HL-60 (cell line): ENCODE measurements around the gene POU2AF1.

Source experiments
- DNase-seq, 2 experiments: peaks; one replicate each; pipeline ENCODE4 v3.0.0-alpha.2; 2010 to 2020; ENCODE audit warnings: low read depth in 1 of 2, low spot score in 1 of 2
- H3K27ac ChIP-seq: fragments of 250-450 bp; sonication (Bioruptor Pico); replicated peaks from 2 replicates; pipeline ENCODE4 v1.5.1; 2020; ENCODE audit warnings: mild to moderate bottlenecking, moderate library complexity
- H3K27me3 ChIP-seq: fragments of 250-450 bp; sonication (Bioruptor Pico); 2 replicates; pipeline ENCODE4 v1.5.1; 2021; ENCODE audit warnings: mild to moderate bottlenecking, moderate library complexity; ENCODE audit not compliant: insufficient read depth, poor library complexity, severe bottlenecking
- H3K4me3 ChIP-seq: replicated peaks from 2 replicates; pipeline ENCODE4 v1.5.1; 2011; ENCODE audit warnings: mild to moderate bottlenecking, control low read depth, low read length; ENCODE audit not compliant: insufficient read depth
- CTCF ChIP-seq: IDR thresholded peaks from one replicate; pipeline ENCODE4 v1.5.1; 2011; ENCODE audit warnings: low read length, control low read depth, inconsistent platforms; ENCODE audit not compliant: insufficient read depth
- GABPA ChIP-seq: IDR thresholded peaks from 2 replicates; pipeline ENCODE4 v1.6.1; 2012; ENCODE audit warnings: low read depth
- POLR2AphosphoS5 ChIP-seq: IDR thresholded peaks from 2 replicates; pipeline ENCODE4 v1.6.1; 2012; ENCODE audit warnings: low read depth
- REST ChIP-seq: IDR thresholded peaks from 2 replicates; pipeline ENCODE4 v1.6.1; 2012; ENCODE audit warnings: low read depth; ENCODE audit not compliant: insufficient replicate concordance
- SPI1 ChIP-seq: IDR thresholded peaks from 2 replicates; pipeline ENCODE4 v1.6.1; 2012; ENCODE audit warnings: low read depth, mild to moderate bottlenecking, borderline replicate concordance

Gene POU2AF1

GRCh38 chr11:111378185-111378860 lies 752 bp downstream of the POU2AF1 start:
- TF ChIP-seq GABPA (no peak), CTCF (no peak), SPI1 (no peak), REST (no peak), POLR2AphosphoS5 (no peak)
- no peaks in the 10 kb centered on the region for H3K27me3 ChIP-seq
- H3K4me3 ChIP-seq, result no peak overlapping the region
- no peak for DNase-seq
- H3K27ac ChIP-seq, result no peak overlapping the region

GRCh38 chr11:111376181-111376871 lies 2.7 kb downstream of the POU2AF1 start:
- Histone ChIP-seq H3K27me3 (no peaks in the 10 kb centered on the region), H3K27ac (no peak overlapping the region), H3K4me3 (no peak overlapping the region)
- DNase-seq, result no peak
- no peak for TF ChIP-seq REST
- TF ChIP-seq SPI1, result no peak
- TF ChIP-seq POLR2AphosphoS5, result no peak
- TF ChIP-seq CTCF, result no peak
- no peak for TF ChIP-seq GABPA

- no peak for DNase-seq
- no peaks in the 10 kb centered on the region for H3K27me3 ChIP-seq
- no peak for TF ChIP-seq POLR2AphosphoS5
- TF ChIP-seq CTCF, result no peak
- TF ChIP-seq REST, result no peak
- no peak for TF ChIP-seq GABPA
- TF ChIP-seq SPI1, result no peak
- H3K4me3 ChIP-seq, result no peak overlapping the region
- no peak overlapping the region for H3K27ac ChIP-seq
These were observed 5.5 kb downstream of the POU2AF1 start for GRCh38 chr11:111373590-111373989.
